CD14-positive monocyte (primary cell): Measurements from ENCODE around the gene MPPED1. TPM values are rescaled to one million over a fixed set of nuclear protein-coding genes. Genes with fewer than 3 reads are reported as not detected.

Experiments
- DNase-seq, 3 donors: peaks; one replicate each; pipeline ENCODE4 v3.0.0-alpha.2; 2011 to 2022
- H2AFZ ChIP-seq: 2 replicates; pipeline ENCODE4 v1.6.0; 2012; ENCODE audit warnings: mild to moderate bottlenecking, low read depth, low read length, inconsistent platforms; ENCODE audit not compliant: insufficient read depth, poor library complexity, severe bottlenecking
- H3K27ac ChIP-seq, 2 donors: 1 replicate in 1 of 2; 2 replicates in 1 of 2; pipeline ENCODE4 v1.5.1; 2012 to 2013; ENCODE audit warnings: low read length in 2 of 2, control low read depth in 1 of 2, inconsistent platforms in 1 of 2, low read depth in 1 of 2, mild to moderate bottlenecking in 1 of 2
- H3K27me3 ChIP-seq, 2 donors: one replicate each; pipeline versions ENCODE4 v1.6.0 to v1.6.1; 2011 to 2013; ENCODE audit warnings: low read length in 2 of 2; ENCODE audit not compliant: control insufficient read depth in 2 of 2, insufficient read depth in 2 of 2
- H3K36me3 ChIP-seq, 2 donors: replicated peaks in 1 of 2; 1 replicate in 1 of 2; 2 replicates in 1 of 2; pipeline versions ENCODE4 v1.5.1 to v1.6.1; 2012 to 2013; ENCODE audit warnings: low read length in 2 of 2, control low read depth in 1 of 2, inconsistent platforms in 1 of 2, mild to moderate bottlenecking in 1 of 2; ENCODE audit not compliant: insufficient read depth in 2 of 2, control insufficient read depth in 1 of 2
- H3K4me1 ChIP-seq, 2 donors: 1 replicate in 1 of 2; 2 replicates in 1 of 2; pipeline versions ENCODE4 v1.5.1 to v1.6.1; 2012 to 2013; ENCODE audit warnings: low read length in 2 of 2, control low read depth in 1 of 2, inconsistent platforms in 1 of 2, mild to moderate bottlenecking in 1 of 2, moderate library complexity in 1 of 2; ENCODE audit not compliant: insufficient read depth in 2 of 2, control insufficient read depth in 1 of 2
- H3K4me2 ChIP-seq: replicated peaks from 2 replicates; pipeline ENCODE3; 2012; ENCODE audit warnings: low read length, moderate library complexity, mild to moderate bottlenecking; ENCODE audit not compliant: poor library complexity, severe bottlenecking; ENCODE audit errors: extremely low read depth
- H3K4me3 ChIP-seq, 3 experiments: fragments of 200-600 bp in 1 of 3; sonication (generic) in 1 of 3; replicated peaks in 1 of 3; 1 replicate in 2 of 3; 2 replicates in 1 of 3; pipeline ENCODE4 v1.5.1; 2011 to 2013; ENCODE audit warnings: low read length in 3 of 3, mild to moderate bottlenecking in 3 of 3, control low read depth in 2 of 3, low read depth in 2 of 3, inconsistent platforms in 1 of 3, moderate library complexity in 1 of 3
- H3K79me2 ChIP-seq: 2 replicates; pipeline ENCODE4 v1.6.0; 2012; ENCODE audit warnings: mild to moderate bottlenecking, control low read depth, inconsistent platforms, low read length, moderate library complexity; ENCODE audit not compliant: insufficient read depth
- H3K9ac ChIP-seq: 2 replicates; pipeline ENCODE4 v1.6.0; 2017; ENCODE audit warnings: low read length, mild to moderate bottlenecking; ENCODE audit not compliant: insufficient read depth, poor library complexity, severe bottlenecking
- H3K9me3 ChIP-seq, 2 donors: replicated peaks in 1 of 2; 1 replicate in 1 of 2; 2 replicates in 1 of 2; pipeline versions ENCODE4 v1.5.1 to v1.6.1; 2012 to 2013; ENCODE audit warnings: low read length in 2 of 2, control low read depth in 1 of 2; ENCODE audit not compliant: control insufficient read depth in 1 of 2, insufficient read depth in 1 of 2
- H4K20me1 ChIP-seq: 2 replicates; pipeline ENCODE4 v1.6.0; 2012; ENCODE audit warnings: mild to moderate bottlenecking, low read length, control low read depth, moderate library complexity; ENCODE audit not compliant: insufficient read depth
- H3K27ac Mint-ChIP-seq, 7 donors: one replicate each; pipeline ENCODE4 v1.8.0; 2020; ENCODE audit warnings: mild to moderate bottlenecking in 7 of 7, mixed read lengths in 7 of 7, moderate library complexity in 6 of 7, inconsistent platforms in 2 of 7
- H3K27me3 Mint-ChIP-seq, 3 donors: one replicate each; pipeline ENCODE4 v1.8.0; 2021 to 2022; ENCODE audit warnings: low read depth in 3 of 3, mild to moderate bottlenecking in 3 of 3, mixed read lengths in 3 of 3, moderate library complexity in 3 of 3, inconsistent platforms in 1 of 3
- H3K36me3 Mint-ChIP-seq, 2 donors: one replicate each; pipeline ENCODE4 v1.8.0; 2020; ENCODE audit warnings: mixed read lengths in 2 of 2, inconsistent platforms in 1 of 2, mild to moderate bottlenecking in 1 of 2
- H3K4me1 Mint-ChIP-seq: one replicate; pipeline ENCODE4 v1.8.0; 2020; ENCODE audit warnings: mild to moderate bottlenecking, mixed read lengths
- H3K4me3 Mint-ChIP-seq, 2 donors: one replicate each; pipeline ENCODE4 v1.8.0; 2020; ENCODE audit warnings: mild to moderate bottlenecking in 2 of 2, mixed read lengths in 2 of 2, moderate library complexity in 1 of 2
- H3K9me3 Mint-ChIP-seq, 7 donors: one replicate each; pipeline ENCODE4 v1.8.0; 2020 to 2022; ENCODE audit warnings: mixed read lengths in 7 of 7, mild to moderate bottlenecking in 6 of 7, moderate library complexity in 6 of 7, inconsistent platforms in 2 of 7
- WGBS: methylation state at CpG from one replicate; pipeline ENCODE4 v1.1.5; 2013; ENCODE audit warnings: missing lambda C conversion rate; ENCODE audit not compliant: insufficient coverage; 5-methylcytosine and 5-hydroxymethylcytosine counted together
- intact Hi-C, 2 donors: fragments of 100-400 bp; cut with micrococcal nuclease; formaldehyde crosslinking; loops; one replicate each; pipeline versions ENCODE4 v1.15.0 to v1.15.1; 2023
- polyA plus RNA-seq, 3 donors: library from polyadenylated mRNA; depleted of rRNA in 1 of 3; unstranded in 2 of 3; stranded (reverse) in 1 of 3; fragments of 300-500 nt in 2 of 3; fragments of >200 nt in 1 of 3; fragmentation: Illumina TruSeq in 2 of 3; gene quantifications; 1 replicate in 2 of 3; 2 replicates in 1 of 3; pipeline ENCODE4 v1.2.3, GENCODE V29; 2012 to 2021
- TF ChIP-seq, protein P1 (sequence below): fragments of 200-600 bp; IDR thresholded peaks from one replicate; pipeline ENCODE4 v1.8.0; 2022; ENCODE audit warnings: antibody characterized with exemption, mild to moderate bottlenecking

MPPED1 gene
- polyA plus RNA-seq, 3 donors, result not detected

DNA sequence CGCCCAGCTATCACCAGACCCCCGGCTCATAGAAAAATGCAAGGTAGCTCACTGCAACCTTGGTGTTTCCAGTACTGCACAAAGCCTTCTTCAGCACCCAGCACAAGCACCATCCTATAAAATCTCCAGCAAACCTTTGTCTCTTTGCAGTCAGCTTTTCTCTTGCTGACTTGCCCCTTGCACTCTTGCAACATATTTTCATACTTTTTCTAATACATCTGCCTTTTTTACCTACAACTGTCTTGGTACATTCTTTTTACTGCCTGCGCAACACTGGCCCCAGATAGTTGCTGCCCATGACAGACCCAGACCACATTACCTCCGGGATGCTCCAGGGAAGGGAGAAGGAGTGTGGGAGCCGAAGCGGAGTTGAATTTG is 142.4 kb downstream of the MPPED1 start:
- Histone ChIP-seq H4K20me1 (no peaks in the 10 kb centered on the region), H3K4me2 (no peak overlapping the region), H3K27ac (no peak overlapping the region), H3K4me3 (no peak overlapping the region), H3K79me2 (no peaks in the 10 kb centered on the region), H2AFZ (no peak overlapping the region), H3K9ac (no peak overlapping the region), H3K36me3 (no peaks in the 10 kb centered on the region), H3K9me3 (peaks cover 0 to 9% of the 10 kb centered on the region in 2 donors), H3K4me1 (no peaks in the 10 kb centered on the region), H3K27me3 (no peaks in the 10 kb centered on the region)
- H3K27me3 Mint-ChIP-seq, result peaks cover 2 to 6% (median 4%) of the 10 kb centered on the region in 3 donors
- DNase-seq, result no peak
- H3K36me3 Mint-ChIP-seq, result no peaks in the 10 kb centered on the region
- H3K4me1 Mint-ChIP-seq, result no peaks in the 10 kb centered on the region
- peaks cover 0 to 11% (median 6%) of the 10 kb centered on the region in 7 donors for H3K9me3 Mint-ChIP-seq
- H3K27ac Mint-ChIP-seq, result no peak overlapping the region
- 94% methylated on average over 2 of the region's 6 CpGs for WGBS
- intact Hi-C loops, result no loop called here
- TF ChIP-seq, protein P1, sequence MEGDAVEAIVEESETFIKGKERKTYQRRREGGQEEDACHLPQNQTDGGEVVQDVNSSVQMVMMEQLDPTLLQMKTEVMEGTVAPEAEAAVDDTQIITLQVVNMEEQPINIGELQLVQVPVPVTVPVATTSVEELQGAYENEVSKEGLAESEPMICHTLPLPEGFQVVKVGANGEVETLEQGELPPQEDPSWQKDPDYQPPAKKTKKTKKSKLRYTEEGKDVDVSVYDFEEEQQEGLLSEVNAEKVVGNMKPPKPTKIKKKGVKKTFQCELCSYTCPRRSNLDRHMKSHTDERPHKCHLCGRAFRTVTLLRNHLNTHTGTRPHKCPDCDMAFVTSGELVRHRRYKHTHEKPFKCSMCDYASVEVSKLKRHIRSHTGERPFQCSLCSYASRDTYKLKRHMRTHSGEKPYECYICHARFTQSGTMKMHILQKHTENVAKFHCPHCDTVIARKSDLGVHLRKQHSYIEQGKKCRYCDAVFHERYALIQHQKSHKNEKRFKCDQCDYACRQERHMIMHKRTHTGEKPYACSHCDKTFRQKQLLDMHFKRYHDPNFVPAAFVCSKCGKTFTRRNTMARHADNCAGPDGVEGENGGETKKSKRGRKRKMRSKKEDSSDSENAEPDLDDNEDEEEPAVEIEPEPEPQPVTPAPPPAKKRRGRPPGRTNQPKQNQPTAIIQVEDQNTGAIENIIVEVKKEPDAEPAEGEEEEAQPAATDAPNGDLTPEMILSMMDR, result no peak
- no peak overlapping the region for H3K4me3 Mint-ChIP-seq

DNA sequence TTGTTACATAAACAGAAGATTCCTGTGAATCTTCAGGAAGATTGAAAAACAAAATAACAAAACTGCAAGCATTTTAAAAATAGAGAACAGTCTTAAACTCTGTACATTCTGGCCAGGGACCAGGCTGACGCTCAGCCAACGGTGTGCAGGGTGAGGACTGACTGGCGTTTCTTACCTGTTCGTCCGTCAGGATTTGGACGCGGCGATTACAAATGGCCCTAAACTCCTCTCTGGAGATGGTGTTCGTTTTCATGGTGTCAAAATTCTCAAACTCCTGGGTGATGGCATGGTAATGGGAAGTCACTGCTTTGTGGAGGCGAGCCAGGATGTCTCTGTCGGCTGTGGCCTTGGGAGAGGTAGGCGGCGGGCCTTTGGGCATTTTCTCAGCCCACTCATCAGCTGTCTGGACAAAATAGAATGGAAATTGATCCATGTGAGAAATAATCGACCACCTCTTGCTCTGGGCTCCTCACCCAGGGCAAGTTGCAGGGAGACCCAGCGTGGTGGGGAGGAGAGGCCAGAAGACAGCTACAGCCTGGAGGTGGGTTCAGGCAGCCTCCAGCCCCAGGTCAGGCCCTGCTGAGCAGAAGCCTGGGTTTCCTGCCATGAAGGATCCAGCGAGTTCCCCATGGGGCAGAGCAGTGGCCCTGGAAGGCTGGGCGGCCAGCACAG is 143.0 kb downstream of the MPPED1 start:
- no peak for DNase-seq
- H3K4me3 Mint-ChIP-seq, result no peak overlapping the region
- H3K27ac Mint-ChIP-seq, result no peak overlapping the region
- H3K27me3 Mint-ChIP-seq, result peaks cover 2 to 6% (median 4%) of the 10 kb centered on the region in 3 donors
- peaks cover 0 to 9% of the 10 kb centered on the region in 2 donors for H3K9me3 ChIP-seq
- H3K9ac ChIP-seq, result no peak overlapping the region
- H3K4me1 Mint-ChIP-seq, result no peaks in the 10 kb centered on the region
- TF ChIP-seq, protein P1, result no peak
- 98% methylated on average over 9 of the region's 17 CpGs for WGBS
- H3K27me3 ChIP-seq, result no peaks in the 10 kb centered on the region
- H3K9me3 Mint-ChIP-seq, result peaks cover 0 to 11% (median 7%) of the 10 kb centered on the region in 7 donors
- no peak overlapping the region for H3K4me3 ChIP-seq
- no peak overlapping the region for H3K27ac ChIP-seq
- H3K4me2 ChIP-seq, result no peak overlapping the region
- no peaks in the 10 kb centered on the region for H3K4me1 ChIP-seq
- H4K20me1 ChIP-seq, result no peaks in the 10 kb centered on the region
- H3K36me3 ChIP-seq, result no peaks in the 10 kb centered on the region
- H2AFZ ChIP-seq, result no peak overlapping the region
- intact Hi-C loops, result no loop called here
- no peaks in the 10 kb centered on the region for H3K79me2 ChIP-seq
- H3K36me3 Mint-ChIP-seq, result no peaks in the 10 kb centered on the region
